Stimulated activated CD4-positive, alpha-beta T cell treated with anti-CD3 and anti-CD28 coated beads, Interleukin-12 subunit alpha, Interleukin-12 subunit beta, amount 100 ng/mL, for 4 hours (primary cell): Measurements from ENCODE around the gene THOP1.
A peak's percentile ranks its signal among the peaks of the same experiment; 100 is the strongest.
"Not testable (repeated sequence)": the region's sequence is repeated elsewhere in the genome, so short reads cannot be mapped to it uniquely, and the experiment has no call there.

Experiments
- DNase-seq: peaks from one replicate; pipeline ENCODE4 v3.0.0-alpha.2; 2020

The THOP1 gene

DNA sequence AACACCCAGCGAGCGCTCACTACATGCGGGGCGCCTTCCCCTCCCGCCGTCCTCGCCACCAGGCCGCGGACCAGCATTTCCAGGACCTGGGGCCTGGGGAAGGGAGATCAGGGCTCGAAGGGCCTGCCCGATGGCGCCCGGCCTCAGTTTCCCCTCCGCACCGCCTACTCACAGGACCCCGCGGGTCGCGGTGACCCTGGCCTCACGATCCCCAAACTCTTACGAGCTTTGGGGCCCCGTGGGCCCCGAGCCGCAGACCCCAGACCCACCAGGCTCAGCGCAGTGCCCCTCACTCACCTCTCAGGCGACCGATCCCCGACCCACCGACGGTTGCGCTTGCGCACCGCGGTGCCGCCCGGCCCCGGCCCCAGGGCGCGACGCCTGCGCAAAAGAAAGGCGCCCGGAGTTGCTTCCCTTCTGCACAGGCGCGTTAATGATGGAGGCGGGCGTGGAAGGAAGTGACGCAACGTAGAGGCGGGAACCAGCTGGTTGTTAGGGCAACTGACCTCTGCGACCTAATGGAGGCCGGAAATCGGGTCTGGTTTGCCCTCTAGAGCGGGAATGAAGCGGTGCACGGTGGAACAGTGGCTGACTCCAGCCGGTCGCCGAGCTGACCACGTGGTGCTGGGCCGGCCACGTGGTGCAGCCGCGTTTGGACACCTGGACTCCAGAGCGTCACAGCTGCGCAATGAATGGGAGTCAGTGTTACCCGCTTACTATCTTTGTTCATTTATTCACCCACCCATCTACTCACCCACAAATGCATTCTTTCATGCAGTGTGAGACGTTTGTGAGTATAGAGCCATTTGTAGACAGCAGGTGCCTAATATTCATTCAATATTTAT, 2.1 kb upstream of the THOP1 start, which contains the start of gene SGTA:
TSS of gene SGTA (minus strand) at position 338 of the 845 bp plus-strand sequence. CDS start 14,205 bp downstream, outside the sequence.
- DNase-seq: peak; percentile 92

DNA sequence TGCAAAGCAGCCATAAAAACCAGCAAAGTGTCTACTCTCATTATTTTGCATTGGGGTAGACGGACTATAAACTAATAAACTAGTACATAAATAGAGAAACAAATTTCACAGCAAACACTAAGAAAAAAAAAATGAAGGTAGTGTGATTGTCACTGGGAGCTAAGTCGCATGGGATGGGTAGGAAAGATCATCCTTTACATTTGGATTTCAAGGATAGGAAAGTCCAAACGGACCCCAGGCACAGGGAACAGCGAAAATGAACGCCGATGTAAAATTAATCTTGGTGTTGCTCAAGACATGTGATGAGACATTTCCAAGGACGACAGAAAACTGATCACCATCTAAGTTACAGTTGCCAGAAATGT, 1.5 kb upstream of the THOP1 start:
- no peak for DNase-seq

DNA sequence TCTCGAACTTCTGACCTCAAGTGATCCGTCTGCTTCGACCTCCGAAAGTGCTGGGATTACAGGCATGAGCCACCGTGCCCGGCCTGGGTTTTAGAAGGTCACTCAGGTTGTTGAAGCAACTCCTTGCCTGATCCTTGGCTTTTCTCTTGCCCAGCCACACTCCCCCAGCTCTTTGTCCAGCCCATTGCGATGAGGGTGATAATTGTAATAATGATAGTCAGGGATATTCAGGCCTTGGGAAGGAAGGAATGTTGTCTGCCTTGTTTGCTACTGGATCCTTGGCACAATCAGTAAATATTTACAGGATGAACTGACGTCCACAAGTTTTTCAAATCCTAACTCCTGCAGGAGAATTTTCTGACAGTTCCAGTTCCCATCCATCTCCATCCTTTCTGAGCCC, 1.8 kb downstream of the THOP1 start:
- no peak for DNase-seq

DNA sequence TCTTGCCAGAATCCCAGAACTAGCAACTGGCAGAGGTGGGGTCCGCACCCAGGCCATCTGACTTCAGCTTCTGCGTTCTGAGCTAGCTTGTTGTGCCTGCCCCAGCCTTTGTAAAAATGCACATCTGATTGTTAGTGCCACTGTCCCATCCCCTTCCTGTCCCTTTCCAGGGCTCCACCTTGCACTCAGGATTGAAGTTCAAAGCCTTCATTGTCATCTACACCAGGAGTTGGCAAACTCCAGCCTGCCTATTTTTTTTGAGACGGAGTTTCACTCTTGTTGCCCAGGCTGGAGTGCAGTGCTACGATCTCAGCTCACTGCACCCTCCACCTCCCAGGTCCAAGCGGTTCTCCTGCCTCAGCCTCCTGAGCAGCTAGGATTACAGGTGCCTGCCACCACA, 2.9 kb downstream of the THOP1 start:
- DNase-seq: no peak

DNA sequence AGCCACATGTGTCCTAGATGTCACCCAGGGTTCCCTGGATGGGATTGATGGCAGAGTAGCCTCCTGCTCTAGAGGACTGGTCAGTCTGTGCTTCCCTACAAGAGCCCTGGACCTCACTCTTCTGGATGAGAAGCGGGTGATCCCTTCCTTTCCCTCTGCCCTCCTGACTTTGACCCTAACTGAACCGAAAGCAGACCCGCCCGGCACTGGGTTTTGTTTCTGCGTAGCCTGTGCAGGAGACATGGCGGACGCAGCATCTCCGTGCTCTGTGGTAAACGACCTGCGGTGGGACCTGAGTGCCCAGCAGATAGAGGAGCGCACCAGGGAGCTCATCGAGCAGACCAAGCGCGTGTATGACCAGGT, 4.9 kb downstream of the THOP1 start:
- DNase-seq: no peak

DNA sequence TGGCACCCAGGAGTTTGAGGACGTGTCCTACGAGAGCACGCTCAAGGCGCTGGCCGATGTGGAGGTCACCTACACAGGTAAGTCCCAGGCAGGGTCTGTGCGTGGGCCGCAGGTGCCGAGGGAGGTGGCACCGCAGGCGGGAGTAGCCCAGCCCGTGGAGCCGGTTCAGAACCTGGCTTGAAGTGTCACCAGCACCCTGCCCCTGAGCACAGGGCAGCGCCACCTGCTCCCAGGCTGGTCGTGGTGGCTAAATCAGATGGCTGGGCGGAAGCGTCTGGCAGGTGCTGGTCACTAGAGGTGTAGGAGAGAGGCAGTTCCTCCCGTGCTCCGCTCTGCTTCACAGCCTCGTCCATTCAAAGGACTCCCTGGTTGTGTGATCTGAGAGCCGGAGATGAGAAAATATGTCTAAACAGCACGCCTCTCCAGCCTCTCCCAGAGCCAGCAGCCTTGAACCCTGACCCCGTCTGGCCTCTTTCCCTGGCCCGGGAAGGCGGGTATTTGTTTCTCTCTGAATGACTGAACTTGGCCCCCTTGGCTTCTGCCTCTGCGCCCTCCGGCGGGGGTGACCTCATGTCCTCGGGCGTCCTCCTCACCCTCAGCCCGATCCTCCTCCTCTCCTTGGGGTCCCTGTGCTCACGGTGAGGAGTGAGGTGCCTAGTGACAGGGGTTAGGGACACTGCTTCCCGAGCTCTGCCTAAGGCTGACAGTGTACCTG, 5.4 kb downstream of the THOP1 start:
- DNase-seq: no peak

DNA sequence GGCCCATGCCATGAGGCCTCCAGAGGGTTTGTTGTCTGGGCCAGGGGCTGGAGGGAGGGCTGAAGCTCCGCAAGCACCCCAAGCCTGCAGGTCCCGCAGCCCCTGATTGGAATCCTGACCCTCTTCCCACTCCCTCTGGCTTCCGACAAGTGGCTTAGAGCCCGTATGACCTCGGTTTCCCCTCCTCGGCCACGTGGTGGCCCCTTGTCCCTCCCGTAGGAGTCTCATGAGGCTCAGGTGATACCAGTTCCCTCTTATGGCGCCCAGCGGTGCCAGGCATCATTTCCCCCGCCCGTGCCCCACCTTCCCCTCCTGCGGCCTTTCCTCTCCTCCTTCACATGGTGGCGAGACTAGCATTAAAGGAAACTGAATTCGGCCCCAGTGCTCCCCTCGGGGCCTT, 6.1 kb downstream of the THOP1 start:
- no peak for DNase-seq

DNA sequence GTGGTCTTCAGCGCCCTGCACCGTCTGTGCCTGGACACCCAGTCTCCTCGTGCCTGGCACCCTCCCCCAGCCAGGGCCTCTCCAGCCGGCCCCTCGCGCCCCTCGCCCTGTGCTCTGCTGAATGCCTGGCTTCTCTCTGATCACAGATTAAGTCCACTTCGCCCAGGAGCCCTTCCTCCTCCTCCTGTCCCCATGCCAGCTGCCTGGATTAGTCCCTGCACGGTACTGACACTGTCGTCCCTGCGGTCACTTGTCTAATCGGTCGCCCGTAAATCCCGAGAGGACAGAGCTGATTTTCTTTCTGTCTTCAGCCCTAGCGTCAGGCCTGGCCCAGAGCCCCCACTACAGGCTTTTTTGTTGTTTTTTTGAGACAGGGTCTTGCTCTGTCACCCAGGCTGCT, 6.6 kb downstream of the THOP1 start:
- no peak for DNase-seq

DNA sequence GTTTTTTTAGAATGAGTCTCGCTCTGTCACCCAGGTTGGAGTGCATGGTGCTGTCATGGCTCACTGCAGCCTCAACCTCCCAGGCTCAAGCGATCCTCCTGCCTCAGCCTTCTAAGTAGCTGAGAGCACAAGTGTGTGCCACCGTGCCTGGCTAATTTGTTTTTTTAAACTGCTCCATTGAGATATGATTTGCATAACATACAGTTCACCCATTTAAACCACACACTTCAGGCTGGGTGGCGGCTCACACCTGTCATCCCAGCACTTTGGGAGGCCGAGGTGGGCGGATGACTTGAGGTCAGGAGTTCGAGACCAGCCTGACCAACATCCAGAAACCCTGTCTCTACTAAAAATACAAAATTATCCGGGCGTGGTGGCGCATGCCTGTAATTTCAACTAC, 7.4 kb downstream of the THOP1 start:
- DNase-seq: not testable (repeated sequence)

DNA sequence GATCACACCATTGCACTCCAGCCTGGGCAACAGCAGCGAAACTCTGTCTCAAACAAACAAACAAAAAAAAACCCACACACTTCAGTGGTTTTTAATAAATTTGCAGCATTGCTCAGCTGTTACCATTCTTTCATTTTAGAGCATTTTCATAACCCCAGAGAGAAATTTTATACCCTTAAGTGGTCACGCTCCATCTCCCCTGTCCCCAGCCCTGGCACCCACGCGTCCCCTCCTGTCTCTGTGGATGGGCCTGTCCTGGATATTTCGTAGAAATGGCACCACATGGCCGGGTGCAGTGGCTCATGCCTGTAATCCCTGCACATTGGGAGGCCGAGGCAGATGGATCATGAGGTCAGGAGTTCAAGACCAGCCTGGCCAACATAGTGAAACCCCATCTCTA, 7.8 kb downstream of the THOP1 start:
- no peak for DNase-seq

DNA sequence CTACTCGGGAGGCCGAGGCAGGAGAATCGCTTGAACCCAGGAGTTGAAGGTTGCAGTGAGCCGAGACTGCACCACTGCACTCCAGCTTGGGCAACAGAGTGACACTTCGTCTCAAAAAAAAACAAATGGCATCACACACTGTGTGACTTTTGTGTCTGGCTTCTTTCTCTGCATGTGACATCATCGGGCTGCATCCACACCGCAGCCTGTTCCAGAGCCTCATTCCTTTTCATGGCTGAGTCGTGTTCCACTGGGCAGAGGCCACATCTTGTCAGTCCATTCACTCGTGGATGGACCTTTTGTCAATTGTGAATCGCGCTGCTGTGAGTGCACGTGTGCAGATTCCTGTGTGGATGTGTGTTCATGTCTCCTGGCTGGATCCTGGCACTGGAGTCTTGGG, 8.3 kb downstream of the THOP1 start:
- no peak for DNase-seq

DNA sequence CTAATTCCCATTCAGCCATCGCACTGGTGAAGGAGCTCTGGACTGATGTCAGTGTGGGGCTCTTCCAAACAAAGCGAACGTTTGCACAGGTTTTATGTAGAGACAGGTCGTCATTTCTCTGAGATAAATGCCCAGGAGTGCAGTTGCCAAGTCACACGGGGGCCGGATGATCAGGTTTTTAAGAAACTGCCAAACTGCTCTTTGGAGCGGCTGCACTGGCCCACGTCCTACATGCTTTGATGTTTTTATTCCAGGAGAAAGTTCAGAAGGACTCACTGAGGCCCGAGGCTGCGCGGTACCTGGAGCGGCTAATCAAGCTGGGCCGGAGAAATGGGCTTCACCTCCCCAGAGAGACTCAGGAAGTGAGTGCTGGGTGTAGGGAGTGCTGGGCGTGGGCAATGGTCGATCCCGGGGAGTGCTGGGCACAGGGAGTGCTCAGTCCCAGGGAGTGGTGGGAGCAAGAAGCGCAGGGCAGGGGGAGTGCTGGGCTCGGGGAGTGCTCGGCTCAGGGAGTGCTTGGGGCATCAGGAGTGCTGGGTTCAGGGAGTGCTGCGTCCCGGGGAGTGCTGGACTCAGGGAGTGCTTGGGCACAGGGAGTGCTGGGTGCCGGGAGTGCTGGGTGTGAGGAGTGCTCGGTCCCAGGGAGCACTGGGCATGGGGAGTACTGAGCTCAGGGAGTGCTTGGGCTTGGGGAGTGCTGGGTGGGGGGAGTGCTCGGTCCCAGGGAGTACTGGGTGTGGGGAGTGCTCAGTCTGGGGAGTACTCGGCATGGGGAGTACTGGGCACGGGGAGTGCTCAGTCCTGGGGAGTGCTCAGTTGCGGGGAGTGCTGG, 10.7 kb downstream of the THOP1 start:
- no peak for DNase-seq

DNA sequence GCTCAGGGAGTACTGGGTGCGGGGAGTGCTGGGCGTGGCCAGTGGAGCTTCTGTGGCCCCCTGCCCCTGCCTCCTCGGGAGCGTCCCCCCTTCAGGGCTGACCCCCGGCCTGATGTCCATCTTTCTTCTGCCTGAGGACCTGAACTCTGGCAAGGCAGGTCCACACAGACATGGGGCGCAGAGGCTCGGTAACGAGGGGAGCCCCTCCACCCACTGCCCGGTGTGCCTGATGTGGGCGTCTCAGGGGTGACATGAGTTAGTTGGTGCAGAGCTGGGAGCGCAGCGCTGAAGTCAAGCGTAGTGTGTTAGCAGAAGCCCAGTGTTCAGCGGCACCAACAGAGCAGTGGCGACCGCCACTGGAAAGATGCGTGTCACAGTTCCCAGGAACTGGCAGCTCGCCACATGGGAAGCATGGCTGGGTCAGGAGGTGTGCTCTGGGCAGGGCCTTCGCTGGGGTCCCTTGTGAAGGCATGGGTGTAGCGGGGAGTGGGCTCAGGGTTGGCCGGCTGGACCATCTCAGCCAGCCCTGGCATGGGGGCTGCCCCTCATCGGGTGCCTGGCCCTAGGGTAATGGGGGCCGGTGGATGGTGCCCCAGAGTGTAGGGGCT, 11.5 kb downstream of the THOP1 start:
- DNase-seq: no peak

DNA sequence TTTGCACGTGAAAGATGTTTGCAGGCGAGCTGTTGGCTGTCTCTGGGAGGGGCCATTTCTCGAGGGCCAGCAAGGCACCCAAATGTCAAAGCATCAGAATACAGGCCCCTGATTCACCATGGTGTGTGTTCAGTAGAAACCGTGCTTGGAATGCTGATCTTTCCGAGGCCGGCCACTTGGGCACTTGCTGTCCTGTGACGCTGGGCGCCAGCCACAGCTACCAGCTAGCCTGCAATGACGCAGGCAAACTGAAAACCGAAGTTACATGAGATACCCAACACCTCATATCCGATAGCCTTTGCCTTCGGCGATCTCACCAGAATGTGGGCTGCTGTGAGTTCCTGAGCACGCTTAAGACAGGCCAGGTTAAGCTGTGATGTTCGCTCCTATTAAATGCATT, 12.0 kb downstream of the THOP1 start:
- DNase-seq: no peak

DNA sequence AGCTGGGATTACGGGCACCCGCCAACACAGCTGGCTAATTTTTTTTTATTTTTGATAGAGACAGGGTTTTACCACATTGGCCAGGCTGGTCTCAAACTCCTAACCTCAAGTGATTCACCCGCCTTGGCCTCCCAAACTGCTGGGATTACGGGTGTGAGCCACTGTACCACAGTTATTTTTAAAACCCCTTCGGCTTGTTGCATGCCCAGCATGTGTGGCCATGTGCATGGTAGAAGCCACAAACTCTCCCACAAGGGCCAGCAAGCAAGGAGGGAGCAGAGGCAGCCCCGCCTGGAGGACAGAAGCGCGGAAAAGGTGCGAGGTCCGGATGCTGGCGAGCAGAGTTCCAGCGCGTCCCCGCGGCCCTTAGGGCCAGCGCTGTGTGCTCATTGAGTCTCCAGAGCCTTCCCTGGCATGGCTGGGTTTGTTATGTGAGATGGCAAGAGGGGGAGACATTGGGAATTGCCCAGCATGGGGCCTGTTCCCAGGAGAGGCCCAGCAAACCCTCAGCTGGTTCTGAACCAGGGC, 12.9 kb downstream of the THOP1 start:
- DNase-seq: no peak

DNA sequence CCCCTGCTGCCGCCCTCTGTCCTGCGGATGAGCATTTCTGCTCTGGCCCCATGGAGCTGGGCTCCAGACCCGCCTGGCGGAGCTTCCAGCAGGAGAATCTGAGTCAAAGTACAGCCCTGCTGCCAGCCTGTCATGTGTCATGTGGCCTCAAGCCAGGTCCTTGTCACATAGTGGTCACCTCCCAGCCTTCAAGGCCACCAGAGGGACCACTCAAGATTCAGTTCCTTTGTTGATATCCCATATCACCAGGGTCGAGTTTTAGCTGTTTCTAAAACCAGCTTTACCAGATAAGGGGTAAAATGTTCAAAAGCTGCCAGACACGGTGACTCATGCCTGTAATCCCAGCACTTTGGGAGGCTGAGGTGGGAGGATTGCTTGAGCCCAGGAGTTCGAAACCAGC, 13.4 kb downstream of the THOP1 start:
- DNase-seq: no peak

DNA sequence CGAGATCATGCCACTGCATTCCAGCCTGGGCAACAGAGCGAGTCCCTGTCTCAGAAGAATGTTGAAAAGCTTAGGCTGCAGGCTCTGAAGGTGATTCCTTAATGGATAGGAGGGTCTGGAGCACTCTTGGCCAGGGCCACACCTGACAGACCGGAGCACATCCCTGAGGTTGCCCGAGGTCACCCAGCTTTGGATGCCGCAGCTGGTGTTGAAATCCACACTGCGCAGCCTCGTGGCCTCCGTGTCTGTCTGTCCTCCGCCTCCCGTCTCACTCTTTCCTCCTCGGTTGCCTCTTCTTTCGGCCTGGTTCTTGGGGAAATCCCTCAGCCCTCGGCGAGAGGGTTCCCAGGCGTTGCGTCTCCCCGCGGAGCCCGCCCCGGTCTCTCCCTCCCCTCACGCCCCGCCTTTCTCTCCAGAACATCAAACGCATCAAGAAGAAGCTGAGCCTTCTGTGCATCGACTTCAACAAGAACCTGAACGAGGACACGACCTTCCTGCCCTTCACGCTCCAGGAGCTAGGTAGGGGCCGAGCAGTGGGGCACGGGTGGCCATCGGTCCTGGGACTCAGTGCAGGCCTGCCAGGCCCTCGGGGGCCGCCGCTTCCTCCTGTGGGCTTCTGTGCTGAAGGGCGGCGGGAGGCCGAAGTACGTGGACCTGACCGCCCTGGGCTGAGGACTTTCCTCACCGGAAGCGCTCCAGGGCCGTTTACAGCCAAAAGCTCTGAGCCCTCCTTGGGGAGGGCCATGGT, 14.1 kb downstream of the THOP1 start:
- DNase-seq: no peak

DNA sequence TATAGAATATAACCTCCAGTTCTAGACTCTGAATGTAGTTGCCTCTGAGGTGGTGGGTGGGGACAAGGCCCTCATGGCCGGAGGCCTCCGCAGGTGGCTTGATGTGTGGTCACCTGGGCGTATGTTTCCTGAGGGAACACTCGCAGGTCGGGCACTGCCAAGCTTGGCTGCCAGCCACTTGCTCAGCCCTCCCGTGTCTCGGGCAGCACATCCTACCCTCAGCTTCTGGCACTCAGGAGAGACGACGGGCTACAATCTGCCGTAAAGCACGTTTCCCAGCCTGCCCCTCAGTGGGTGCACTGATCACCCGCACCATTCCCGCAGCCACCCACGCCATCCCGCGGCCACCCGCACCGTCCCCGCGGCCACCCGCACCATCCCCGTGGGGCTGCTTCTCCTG, 15.2 kb downstream of the THOP1 start:
- no peak for DNase-seq

DNA sequence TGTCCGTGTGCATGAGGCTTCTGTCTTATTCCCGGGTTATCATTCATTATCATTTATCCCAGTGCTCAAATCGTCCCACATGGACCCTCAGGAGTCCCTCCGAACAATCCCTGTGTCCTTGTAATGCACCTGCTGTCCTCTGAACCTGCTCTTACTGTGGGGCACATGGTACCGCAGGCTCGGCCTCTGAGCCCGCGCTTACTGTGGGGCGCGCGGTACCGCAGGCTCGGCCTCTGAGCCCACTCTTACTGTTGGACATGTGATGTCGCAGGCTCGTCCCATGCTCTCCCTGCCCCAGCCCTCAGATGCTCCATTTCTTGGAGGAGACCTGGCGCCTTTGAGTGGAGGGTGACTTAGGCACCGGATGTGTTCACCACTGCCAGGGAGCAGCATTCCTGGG, 17.5 kb downstream of the THOP1 start:
- DNase-seq: no peak

DNA sequence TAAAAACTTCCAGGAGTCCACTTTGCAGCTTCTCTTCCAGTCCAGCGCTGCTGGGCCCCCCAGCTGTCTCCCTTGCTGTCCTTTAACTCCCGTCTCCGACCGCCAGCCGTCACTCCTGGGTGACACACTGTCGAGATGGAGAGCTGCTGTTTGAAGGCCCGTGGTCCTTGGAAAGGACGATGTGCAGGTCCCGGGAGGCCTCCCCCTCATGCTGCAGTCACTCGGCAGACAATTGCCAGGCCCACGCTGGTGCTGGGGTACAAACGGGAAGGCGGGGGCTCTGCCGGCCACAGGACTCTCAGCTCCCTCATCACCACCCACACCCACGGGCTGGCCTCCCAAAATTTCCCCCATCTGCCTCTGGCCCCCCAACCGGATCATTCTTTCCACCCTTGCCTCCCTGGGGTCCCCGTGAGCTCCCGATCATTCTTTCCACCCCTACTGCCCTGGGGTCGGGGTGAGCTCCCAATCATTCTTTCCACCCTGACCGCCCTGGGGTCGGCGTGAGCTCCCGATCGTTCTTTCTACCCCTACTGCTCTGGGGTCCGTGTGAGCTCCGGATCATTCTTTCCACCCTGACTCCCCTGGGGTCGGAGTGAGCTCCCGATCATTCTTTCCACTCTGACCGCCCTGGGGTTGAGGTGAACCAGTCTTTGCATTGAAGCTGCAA, 18.3 kb downstream of the THOP1 start:
- no peak for DNase-seq

DNA sequence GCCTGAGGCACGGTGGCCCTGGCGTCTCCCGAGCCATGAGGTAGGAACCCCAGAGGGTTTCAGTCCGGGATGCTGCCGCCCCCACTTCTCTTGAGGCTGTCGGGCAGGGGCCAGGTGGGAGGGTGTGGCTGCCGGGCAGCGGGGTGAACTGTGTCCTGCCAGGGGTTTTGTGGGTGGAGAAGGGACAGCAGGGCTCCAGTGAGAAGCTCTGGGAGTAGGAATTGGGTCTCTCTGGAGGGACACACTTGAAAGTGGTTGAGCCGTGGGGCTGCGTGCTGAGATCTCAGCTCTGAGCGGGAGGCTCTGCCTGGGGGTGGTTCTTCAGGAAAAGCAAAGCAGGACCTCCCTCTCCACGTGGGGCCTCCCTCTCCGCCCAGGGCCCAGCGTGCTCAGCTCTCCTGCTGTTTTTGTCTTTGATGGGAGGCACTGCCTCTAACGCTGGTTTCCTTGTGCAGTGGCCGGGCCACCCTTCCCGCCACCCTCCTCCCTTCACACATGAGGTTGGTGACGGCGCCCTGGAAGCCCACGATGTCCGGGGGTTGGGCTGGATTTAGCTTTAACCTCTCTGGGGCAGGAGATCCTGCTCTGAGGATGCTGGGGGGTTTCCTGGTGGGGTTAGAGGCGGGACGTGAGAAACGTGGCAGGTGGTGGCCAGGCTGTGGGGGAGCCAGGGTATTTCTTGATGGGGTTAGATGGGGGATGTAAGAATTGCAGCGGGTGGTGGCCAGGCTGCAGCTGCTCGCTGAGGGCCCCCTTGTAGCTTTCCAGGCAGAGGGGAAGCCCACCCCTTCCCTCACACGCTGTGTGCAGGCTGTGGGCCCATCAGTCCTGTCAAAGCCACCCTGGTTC, 19.1 kb downstream of the THOP1 start:
- DNase-seq: no peak
